Tongue (tissue), 2 donors: ENCODE measurements around the gene LLGL2. TPM values are rescaled to one million over a fixed set of nuclear protein-coding genes. Genes with fewer than 3 reads are reported as not detected.

ENCODE experiments used
- DNase-seq: peaks from one replicate; pipeline ENCODE4 v3.0.0-alpha.2; 2015
- total RNA-seq: library from RNA; depleted of rRNA; stranded (reverse); fragments of >200 nt; gene quantifications from one replicate; pipeline ENCODE4 v1.2.3, GENCODE V29; 2014

Gene LLGL2
- total RNA-seq, 1 donor from 2014 or later = 19.9 TPM

DNA sequence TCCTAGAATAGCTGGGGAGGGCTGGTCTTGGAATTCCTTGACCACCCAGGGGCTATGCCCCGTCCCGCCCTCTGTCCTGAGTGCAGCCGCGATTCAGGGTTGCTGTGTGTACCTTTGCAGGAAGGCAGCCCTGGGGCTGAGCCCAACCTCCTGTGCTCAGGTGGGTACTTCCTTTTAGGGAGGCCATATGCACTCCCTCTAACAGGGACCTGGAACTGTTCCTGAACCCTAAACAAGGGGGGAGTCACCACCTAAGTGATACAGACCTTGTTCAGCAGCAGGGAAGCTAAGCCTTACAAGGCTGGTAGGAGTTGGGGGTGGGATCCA lies 24.6 kb downstream of the LLGL2 start:
- DNase-seq = no peak

- no peak for DNase-seq
Measured at GRCh38 chr17:75551266-75551665, 25.8 kb downstream of the LLGL2 start.

DNA sequence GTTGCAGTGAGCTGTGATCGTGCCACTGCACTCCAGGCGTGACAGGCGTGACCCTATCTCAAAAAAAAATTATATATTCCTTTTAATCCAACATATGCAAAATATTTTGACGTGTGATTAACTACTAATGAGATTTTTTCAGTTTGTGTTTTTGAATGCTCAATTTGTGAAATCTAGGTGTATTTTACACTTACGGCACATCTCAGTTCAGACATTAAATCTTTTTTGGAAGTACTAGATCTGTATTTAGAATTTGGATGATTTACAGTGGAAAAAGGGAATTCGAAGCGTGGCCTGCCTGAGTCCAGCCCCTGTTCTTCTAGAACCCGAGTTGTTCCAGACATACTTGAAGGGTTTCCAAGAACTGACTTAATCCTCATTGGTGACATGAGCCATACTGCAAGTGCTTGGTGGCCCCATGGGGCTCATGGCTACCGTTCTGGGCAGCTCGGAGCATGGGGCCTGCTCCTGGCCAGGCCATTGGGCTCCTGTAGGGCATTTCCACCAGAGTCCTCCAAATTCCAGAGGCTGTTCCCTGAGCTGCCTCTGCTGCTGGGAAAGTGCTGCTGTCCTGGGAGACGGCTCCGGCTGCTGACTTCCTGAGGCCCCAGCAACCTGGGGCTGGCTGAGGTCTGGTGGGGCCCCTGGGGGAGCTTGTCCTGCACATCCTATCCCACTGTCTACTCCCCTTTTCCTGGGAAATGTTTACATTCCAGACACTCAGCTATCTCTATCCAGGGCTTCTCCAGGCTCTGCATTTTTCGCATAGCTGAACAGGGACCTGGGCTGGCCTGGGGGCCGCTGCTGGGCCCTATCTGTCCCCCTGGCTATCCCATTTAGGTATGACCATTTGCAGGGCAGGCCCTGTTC lies 27.2 kb downstream of the LLGL2 start:
- DNase-seq = peak; percentile 29

DNA sequence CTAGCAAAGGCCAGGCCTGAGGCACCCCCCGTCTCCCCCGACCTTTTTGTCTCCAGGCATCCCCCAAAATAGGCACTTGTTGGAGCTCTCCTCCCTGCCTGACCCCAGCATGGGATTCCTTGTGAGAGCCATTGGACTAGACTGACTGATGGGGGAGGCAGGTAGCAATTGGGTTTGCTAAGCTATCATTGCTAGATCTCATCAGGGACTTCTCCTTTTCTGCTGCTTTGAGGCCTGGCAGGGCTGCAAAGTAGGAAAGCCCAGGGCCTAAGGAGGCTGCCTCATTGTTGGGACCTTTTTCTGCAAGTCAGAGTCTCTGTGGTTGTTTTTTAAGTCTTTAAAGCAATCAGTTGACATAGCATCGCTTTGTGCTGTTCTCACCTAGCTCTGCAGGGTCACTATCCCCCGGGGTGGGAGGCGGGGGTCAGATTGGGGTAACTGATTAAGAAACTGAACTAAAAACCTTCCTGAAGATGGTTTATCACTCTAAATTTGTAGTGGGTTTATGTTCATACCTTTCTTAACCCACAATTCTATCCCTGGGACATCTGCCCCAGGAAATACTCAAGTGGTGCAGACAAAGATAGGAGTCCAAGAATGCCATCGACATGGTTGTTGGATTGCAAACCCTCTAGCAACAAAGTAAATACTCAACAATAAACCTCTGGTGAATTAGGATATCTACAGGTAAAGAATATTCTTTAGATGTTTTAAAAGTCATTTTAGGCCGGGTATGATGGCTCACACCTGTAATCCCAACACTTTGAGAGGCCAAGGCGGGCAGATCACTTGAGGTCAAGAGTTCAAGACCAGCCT lies 28.0 kb downstream of the LLGL2 start:
- no peak for DNase-seq

GRCh38 chr17:75555679-75556153 lies 30.2 kb downstream of the LLGL2 start:
- DNase-seq = no peak

DNA sequence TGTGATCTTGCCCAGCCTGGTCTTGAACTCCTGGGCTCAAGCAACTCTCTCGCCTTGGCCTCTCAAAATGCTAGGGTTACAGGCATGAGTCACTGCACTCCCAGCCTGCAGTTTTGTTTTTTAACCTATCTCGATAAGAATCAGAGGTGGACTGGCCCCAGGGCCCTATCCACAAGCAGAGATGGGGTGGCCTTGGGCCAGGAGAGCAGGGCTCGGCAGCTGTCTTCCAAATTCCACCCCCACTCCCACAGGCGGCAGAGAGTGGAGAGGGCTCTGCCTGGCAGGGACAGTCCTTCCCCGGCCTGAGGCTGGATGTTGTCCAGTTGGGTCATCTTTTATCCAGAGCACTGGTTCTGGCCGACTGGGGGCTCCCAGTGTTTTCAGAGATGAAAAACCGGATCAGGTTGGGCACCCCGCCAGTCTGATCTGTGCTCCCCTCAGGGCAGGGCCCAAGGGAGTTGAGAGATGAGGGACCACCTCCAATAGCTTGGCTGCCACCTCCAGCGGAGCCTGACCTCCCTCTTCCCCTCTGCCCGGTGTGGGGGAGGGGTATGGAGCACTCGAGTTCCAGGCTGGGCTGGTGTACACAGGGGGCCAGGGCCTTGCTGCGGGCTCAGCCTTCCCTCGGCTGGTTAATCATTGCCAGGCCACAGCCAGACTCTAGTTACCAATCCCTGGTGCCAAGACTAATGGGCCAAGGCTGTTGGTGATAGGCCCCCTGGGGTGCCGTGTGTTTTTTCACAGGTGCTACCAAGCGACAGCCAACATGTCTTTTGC lies 31.8 kb downstream of the LLGL2 start:
- DNase-seq = peak; percentile 65

DNA sequence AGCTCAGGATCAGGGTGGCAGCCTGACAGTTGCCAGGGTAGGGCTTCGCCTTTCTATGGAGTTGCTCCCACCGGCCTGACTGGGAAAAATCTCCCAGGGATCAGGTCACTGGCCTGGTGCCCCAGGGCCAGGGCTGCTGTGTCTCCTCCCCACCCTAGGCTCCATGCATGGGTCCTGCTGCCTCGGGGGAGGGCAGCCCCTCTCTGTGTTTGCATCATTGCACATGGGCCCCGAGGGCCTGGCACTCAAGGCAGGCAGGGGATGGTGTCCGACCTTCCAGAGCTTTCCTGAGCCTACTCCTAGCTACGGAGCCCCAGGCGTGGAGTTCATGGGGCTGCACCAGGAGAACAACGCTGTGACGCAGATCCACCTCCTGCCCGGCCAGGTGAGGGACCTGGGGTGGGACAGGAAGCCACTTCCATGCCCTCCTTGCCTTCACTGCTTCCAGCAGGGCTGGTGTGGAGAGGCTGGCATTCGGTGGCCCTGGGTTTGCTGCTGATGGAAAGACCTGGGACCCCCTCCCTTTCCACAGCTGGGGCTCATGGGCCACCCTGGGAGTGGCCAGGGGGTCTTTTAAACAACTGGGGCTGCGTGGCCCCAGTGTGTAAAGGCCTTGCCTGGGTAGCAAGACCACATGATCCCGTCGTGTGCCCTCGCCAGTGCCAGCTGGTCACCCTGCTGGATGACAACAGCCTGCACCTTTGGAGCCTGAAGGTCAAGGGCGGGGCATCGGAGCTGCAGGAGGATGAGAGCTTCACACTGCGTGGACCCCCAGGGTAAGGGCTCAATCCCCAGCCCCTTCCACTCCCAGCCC lies 32.6 kb downstream of the LLGL2 start:
- no peak for DNase-seq

DNA sequence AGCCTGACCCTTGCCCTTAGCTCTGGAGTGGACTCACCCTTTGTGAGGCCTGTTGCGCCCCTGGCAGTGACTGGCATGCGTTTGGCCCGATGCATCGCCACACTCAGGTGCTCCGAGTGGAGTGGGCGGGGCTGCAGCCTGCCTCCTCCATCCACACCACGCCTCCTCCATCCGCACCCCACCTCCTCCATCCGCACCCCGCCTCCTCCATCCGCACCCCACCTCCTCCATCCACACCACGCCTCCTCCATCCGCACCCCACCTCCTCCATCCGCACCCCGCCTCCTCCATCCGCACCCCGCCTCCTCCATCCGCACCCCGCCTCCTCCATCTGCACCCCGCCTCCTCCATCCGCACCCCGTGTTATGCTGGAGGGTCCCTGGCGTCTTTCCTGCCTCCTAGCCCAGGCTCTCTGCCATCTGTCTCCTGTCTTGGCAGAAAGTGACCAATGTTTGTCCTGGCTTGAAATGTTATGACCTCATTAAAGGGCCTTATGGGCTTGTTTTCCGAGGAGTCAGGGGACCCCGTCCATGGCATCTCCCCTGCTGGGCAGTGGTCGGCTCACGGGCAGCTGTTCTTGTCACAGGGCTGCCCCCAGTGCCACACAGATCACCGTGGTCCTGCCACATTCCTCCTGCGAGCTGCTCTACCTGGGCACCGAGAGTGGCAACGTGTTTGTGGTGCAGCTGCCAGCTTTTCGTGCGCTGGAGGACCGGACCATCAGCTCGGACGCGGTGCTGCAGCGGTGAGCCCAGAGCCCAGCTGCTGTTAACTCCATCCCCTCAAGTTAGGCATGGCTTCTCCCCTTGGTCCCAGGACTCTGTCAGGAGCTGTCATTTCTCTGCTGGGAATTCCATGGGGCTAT lies 33.4 kb downstream of the LLGL2 start:
- no peak for DNase-seq

DNA sequence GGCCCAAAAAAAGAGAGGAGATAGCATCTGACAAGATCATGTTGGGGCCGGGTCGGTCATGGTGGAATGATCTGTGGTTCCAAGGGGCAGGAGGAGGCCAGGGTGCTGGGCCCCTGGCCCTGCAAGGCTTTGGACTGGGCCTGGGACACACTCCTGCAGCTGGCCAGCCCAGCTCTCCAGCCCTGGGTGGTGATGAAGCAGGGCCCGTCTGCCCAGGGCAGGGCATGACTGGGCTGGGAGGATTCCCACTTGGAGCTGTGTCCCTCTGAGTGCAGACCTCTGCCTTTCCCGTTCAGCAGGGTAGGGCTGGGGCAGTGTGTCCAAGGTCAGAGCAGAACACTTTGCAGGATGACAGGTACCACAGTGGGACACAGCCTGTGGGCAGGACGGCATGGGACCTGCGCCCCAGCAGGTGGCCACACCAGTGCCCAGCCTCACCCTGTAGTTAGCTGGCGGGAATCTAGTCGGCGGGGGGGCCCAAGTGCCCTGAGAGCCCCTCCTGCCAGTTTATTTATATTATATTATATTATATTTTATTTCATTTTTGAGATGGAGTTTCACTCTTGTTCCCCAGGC lies 34.5 kb downstream of the LLGL2 start:
- DNase-seq = no peak

DNA sequence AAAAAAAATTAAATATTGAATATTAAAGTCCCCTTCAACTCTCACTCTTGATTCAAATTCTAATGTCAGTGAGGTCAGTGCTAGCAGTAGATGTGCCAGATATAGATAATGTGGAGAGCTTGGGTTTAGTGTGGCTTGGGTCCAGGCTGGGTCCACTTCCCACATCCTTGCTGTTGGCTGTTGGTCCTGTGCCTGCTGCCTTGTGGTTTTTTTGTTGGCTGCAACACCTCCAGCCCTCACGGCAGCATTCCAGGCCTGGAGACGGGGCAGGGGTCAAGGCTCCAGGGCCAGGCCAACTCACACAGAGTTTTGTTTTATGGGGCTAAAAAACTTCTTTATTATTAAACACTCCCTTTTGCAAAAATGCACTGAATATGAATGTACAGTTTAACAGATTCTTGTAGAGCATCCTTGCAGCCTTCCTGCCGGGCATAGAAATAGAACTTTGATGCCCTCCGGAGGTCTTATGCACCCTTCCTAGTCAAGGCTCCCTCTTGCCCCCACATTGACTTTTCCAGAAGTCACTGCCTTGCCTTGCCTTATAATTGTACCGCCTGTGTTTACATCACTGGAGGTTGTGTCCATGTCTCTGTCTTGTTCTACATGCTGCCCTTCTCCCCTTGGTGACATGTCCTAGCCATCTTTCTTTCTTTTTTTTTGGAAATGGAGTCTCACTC lies 36.6 kb downstream of the LLGL2 start:
- no peak for DNase-seq

DNA sequence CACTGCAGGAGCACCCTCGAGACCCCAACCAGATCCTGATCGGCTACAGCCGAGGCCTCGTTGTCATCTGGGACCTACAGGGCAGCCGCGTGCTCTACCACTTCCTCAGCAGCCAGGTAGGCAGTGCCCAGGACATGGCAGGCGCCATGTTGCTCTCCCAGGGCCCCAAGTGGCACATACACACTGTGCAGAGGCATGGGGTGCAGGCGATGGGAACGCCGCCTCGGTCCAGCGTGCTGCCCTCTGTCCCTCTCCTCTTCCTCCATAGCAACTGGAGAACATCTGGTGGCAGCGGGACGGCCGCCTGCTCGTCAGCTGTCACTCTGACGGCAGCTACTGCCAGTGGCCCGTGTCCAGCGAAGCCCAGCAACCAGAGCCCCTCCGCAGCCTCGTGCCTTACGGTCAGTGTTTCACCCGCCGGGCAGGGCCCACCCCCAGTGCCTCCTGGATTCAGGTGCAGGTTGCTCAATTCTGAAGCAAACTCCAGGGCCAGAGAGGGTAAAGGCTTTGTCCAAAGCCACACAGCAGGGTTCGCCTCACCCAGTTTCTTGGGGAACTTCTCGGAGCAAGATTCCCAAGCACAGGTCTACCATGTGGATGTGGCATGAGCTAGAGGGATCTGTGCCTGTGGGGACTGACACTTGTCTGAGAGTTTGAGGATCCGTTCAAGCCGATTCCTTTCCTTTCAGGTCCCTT lies 37.7 kb downstream of the LLGL2 start:
- DNase-seq = no peak

- DNase-seq = no peak
Measured at GRCh38 chr17:75564195-75564594, 38.7 kb downstream of the LLGL2 start.

GRCh38 chr17:75565066-75565465 lies 39.6 kb downstream of the LLGL2 start:
- no peak for DNase-seq

GRCh38 chr17:75565618-75566017 lies 40.1 kb downstream of the LLGL2 start:
- DNase-seq = no peak

GRCh38 chr17:75566416-75566815 lies 40.9 kb downstream of the LLGL2 start:
- DNase-seq = no peak

- DNase-seq = no peak
Measured at GRCh38 chr17:75566834-75567233, 41.3 kb downstream of the LLGL2 start.

DNA sequence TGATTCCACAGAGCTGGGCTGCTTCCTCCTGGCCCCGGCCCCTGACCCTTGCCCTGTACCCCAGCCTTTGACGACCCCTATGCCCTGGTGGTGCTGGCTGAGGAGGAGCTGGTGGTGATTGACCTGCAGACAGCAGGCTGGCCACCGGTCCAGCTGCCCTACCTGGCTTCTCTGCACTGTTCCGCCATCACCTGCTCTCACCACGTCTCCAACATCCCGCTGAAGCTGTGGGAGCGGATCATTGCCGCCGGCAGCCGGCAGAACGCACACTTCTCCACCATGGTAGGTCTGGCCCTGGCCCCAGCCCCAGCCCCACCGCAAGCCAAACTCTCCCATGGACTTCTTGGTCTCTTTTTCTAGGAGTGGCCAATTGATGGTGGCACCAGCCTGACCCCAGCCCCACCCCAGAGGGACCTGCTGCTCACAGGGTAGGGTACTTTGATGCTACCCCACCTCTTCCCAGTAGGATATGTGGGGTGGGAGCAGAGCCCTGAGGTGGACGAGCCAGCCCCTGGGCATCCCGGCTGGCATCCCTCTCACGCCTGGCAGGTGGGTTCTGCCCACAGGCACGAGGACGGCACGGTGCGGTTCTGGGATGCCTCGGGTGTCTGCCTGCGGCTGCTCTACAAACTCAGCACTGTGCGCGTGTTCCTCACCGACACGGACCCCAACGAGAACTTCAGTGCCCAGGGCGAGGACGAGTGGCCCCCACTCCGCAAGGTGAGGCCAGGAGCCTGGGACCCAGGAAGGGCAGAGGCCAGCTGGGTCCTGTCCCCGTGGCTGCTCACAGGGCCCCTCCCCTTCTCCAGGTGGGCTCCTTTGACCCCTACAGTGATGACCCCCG lies 43.1 kb downstream of the LLGL2 start:
- DNase-seq = no peak

DNA sequence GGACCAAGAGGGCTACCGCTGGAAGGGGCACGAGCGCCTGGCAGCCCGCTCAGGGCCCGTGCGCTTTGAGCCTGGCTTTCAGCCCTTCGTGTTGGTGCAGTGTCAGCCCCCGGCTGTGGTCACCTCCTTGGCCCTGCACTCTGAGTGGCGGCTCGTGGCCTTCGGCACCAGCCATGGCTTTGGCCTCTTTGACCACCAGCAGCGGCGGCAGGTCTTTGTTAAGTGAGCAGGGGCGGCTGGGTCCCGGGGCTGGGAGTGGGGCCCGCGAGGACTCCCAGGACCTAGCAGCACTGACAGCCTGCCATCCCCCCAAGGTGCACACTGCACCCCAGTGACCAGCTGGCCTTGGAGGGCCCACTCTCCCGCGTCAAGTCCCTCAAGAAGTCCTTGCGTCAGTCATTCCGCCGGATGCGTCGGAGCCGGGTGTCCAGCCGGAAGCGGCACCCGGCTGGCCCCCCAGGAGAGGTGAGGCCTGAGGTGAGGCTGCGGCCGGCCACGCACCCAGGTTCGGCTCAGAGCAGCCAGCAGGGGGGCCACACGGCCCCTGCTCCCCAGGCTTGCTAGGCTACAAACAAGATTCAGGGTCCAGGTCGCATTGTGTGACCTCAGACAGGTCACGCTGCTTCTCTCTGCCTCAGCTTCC lies 44.7 kb downstream of the LLGL2 start:
- DNase-seq = no peak
